Measurements from ENCODE around the gene ZBTB40.

ZBTB40 gene

DNA sequence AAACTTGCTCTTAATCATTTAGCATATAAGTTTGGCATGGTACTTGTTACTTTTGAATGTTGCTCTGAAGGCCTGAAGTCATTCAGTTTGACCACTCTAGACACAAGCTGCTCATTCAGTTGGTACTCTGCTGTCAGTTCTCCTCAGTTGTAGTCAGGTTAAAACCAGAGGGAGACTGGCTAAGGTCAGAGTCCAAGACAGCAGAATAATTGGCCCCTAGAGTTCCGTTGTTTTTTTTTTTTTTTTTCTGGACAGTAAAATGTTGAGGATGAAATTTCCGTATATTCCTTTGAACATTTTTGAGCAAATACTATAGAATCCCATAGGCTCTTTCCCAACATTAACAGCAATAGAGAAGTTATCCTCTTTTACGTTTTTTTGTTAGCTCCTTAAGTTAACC lies 9.4 kb downstream of the ZBTB40 start:
- no peak overlapping the region for H3K9ac ChIP-seq (ENCODE audit: low read length)
- H3K4me2 ChIP-seq (ENCODE audit: low read length): no peak overlapping the region
- no peak overlapping the region for H2AFZ ChIP-seq (ENCODE audit: low read depth, low read length)
- TF ChIP-seq EZH2phosphoT487 (IDR thresholded peaks at IDR 0.05; ENCODE audit: low read depth): no peak
- TF ChIP-seq, protein P1, sequence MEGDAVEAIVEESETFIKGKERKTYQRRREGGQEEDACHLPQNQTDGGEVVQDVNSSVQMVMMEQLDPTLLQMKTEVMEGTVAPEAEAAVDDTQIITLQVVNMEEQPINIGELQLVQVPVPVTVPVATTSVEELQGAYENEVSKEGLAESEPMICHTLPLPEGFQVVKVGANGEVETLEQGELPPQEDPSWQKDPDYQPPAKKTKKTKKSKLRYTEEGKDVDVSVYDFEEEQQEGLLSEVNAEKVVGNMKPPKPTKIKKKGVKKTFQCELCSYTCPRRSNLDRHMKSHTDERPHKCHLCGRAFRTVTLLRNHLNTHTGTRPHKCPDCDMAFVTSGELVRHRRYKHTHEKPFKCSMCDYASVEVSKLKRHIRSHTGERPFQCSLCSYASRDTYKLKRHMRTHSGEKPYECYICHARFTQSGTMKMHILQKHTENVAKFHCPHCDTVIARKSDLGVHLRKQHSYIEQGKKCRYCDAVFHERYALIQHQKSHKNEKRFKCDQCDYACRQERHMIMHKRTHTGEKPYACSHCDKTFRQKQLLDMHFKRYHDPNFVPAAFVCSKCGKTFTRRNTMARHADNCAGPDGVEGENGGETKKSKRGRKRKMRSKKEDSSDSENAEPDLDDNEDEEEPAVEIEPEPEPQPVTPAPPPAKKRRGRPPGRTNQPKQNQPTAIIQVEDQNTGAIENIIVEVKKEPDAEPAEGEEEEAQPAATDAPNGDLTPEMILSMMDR (IDR thresholded peaks at IDR 0.05; ENCODE audit: low read depth, low read length): no peak
- H3K27ac ChIP-seq (ENCODE audit: low read length): no peak overlapping the region
- H4K20me1 ChIP-seq (ENCODE audit: insufficient read depth, low read length): no peaks in the 10 kb centered on the region
- H3K36me3 ChIP-seq (replicated peaks; ENCODE audit: low read depth, low read length): no peaks in the 10 kb centered on the region
- H3K4me1 ChIP-seq (ENCODE audit: low read length): no peaks in the 10 kb centered on the region
- H3K79me2 ChIP-seq (ENCODE audit: low read length): peaks cover 53% of the 10 kb centered on the region
- H3K9me3 ChIP-seq (ENCODE audit: insufficient read depth, low read length): no peaks in the 10 kb centered on the region
- H3K27me3 ChIP-seq (ENCODE audit: low read depth, low read length): no peaks in the 10 kb centered on the region
- no peak overlapping the region for H3K4me3 ChIP-seq (ENCODE audit: low read length)

DNA sequence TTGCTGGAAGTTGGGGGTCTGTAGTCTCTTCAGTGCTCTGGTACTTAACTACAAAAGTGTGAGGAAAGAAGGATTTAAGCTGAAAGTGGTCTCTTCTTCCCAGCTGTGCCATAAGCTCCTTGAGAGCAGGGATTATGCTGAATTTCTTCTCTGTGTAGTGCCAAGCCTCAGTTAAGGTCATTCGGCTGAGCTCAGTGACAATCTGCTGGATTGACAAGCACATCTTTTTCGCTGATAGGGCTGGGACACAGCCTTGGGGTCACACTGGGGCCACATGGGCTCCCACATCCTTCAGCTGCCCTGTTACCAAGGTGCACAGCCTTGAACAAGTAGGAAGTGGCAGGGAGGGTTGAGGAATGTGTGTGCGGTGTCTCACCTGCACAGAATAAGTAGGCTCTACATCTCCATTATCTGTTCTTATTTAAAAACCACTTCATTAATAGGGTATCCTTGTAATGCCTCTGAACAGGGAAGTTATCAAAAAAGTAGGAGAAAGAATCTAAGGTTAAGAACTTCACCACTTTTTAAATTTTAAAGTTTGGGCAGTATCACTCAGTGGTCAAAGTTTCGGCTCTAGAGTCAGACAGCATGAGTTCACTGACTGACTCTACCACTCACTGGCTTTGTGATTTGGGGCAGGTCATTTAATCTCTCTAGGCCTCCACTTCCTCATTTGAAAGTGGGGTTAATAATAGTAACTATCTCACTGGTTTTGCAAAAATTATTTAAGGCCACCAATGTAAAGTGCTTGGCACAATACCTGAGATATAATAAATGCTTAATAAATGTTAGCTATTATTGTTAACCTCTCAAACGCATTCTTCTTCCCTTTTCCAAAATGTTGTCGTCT lies 10.3 kb downstream of the ZBTB40 start:
- H3K4me2 ChIP-seq (ENCODE audit: low read length): no peak overlapping the region
- no peak overlapping the region for H3K4me3 ChIP-seq (ENCODE audit: low read length)
- peaks cover 52% of the 10 kb centered on the region for H3K79me2 ChIP-seq (ENCODE audit: low read length)

DNA sequence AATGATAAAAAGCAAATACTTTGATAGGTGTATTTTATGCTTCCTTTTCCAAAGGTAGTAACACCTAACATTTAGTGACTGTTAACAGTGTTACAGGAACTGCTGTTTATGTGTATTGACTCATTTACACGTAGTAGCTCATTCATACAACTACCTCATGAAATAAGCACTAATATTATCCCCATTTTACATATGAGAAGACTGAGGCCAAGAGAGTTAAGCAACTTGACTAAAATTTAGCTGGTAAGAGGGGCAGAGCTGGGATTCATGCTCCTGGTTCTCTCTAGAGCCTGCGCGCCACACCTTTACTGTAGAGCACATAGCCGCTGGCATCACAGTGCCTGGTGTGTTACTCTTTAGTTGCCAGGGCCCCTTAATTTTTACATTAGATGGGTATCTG lies 11.3 kb downstream of the ZBTB40 start:
- no peaks in the 10 kb centered on the region for H3K36me3 ChIP-seq (replicated peaks; ENCODE audit: low read depth, low read length)
- no peak overlapping the region for H3K4me3 ChIP-seq (ENCODE audit: low read length)
- H3K27me3 ChIP-seq (ENCODE audit: low read depth, low read length): no peaks in the 10 kb centered on the region
- no peak overlapping the region for H3K4me2 ChIP-seq (ENCODE audit: low read length)
- H2AFZ ChIP-seq (ENCODE audit: low read depth, low read length): no peak overlapping the region
- no peak for TF ChIP-seq EZH2phosphoT487 (IDR thresholded peaks at IDR 0.05; ENCODE audit: low read depth)
- TF ChIP-seq, protein P1 (IDR thresholded peaks at IDR 0.05; ENCODE audit: low read depth, low read length): no peak
- no peak overlapping the region for H3K27ac ChIP-seq (ENCODE audit: low read length)
- H3K9me3 ChIP-seq (ENCODE audit: insufficient read depth, low read length): no peaks in the 10 kb centered on the region
- no peaks in the 10 kb centered on the region for H4K20me1 ChIP-seq (ENCODE audit: insufficient read depth, low read length)
- H3K4me1 ChIP-seq (ENCODE audit: low read length): no peaks in the 10 kb centered on the region
- H3K9ac ChIP-seq (ENCODE audit: low read length): no peak overlapping the region
- H3K79me2 ChIP-seq (ENCODE audit: low read length): peaks cover 52% of the 10 kb centered on the region

More for the DNA sequence above, 10.3 kb downstream of the ZBTB40 start:
- Histone ChIP-seq H3K27me3 (ENCODE audit: low read depth, low read length) (no peaks in the 10 kb centered on the region), H3K4me1 (ENCODE audit: low read length) (no peaks in the 10 kb centered on the region), H4K20me1 (ENCODE audit: insufficient read depth, low read length) (no peaks in the 10 kb centered on the region), H3K9ac (ENCODE audit: low read length) (no peak overlapping the region), H3K36me3 (replicated peaks; ENCODE audit: low read depth, low read length) (no peaks in the 10 kb centered on the region), H2AFZ (ENCODE audit: low read depth, low read length) (no peak overlapping the region), H3K27ac (ENCODE audit: low read length) (no peak overlapping the region), H3K9me3 (ENCODE audit: insufficient read depth, low read length) (no peaks in the 10 kb centered on the region)
- TF ChIP-seq EZH2phosphoT487 (IDR thresholded peaks at IDR 0.05; ENCODE audit: low read depth): no peak
- TF ChIP-seq, protein P1 (IDR thresholded peaks at IDR 0.05; ENCODE audit: low read depth, low read length): no peak

GRCh38 chr1:22465015-22465565 lies 13.4 kb downstream of the ZBTB40 start:
- no peak overlapping the region for H3K27ac ChIP-seq (ENCODE audit: low read length)
- no peaks in the 10 kb centered on the region for H3K4me1 ChIP-seq (ENCODE audit: low read length)
- H3K36me3 ChIP-seq (replicated peaks; ENCODE audit: low read depth, low read length): no peaks in the 10 kb centered on the region
- H3K9ac ChIP-seq (ENCODE audit: low read length): no peak overlapping the region
- H3K4me3 ChIP-seq (ENCODE audit: low read length): no peak overlapping the region
- no peaks in the 10 kb centered on the region for H4K20me1 ChIP-seq (ENCODE audit: insufficient read depth, low read length)
- TF ChIP-seq, protein P1 (IDR thresholded peaks at IDR 0.05; ENCODE audit: low read depth, low read length): no peak
- no peak for TF ChIP-seq EZH2phosphoT487 (IDR thresholded peaks at IDR 0.05; ENCODE audit: low read depth)
- no peak overlapping the region for H3K4me2 ChIP-seq (ENCODE audit: low read length)
- no peak overlapping the region for H2AFZ ChIP-seq (ENCODE audit: low read depth, low read length)
- peaks cover 45% of the 10 kb centered on the region for H3K79me2 ChIP-seq (ENCODE audit: low read length)
- H3K9me3 ChIP-seq (ENCODE audit: insufficient read depth, low read length): no peaks in the 10 kb centered on the region
- H3K27me3 ChIP-seq (ENCODE audit: low read depth, low read length): no peaks in the 10 kb centered on the region

Data from OCI-LY3 (cell line).